ENCODE data around the gene CASS4.

CASS4 gene

GRCh38 chr20:56447227-56447626 lies 35.2 kb downstream of the CASS4 start:
- DNase-seq (ENCODE audit: low read depth, low spot score) = no peak

GRCh38 chr20:56449459-56449858 lies 37.4 kb downstream of the CASS4 start:
- no peak for DNase-seq (ENCODE audit: low read depth, low spot score)

GRCh38 chr20:56451056-56451765 lies 39.2 kb downstream of the CASS4 start:
- DNase-seq (ENCODE audit: low read depth, low spot score) = no peak

DNA sequence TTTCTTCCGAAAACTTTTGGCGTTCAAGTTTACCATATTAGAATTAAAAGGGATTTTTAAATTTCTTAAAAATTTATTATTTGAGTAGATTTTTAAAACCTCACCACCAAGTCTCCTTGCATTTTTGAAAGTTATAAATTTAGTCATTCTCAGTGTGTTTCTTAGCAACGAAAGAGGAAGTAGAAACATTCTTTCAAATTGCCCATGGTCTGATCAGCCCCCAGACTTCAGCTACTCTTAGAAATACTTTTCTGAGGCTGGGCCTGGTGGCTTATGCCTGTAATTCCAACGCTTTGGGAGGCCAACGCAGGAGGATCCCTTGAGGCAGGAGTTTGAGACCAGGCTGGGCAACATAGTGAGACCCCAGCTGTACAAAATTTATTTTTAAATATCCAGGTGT lies 41.3 kb downstream of the CASS4 start:
- DNase-seq (ENCODE audit: low read depth, low spot score) = no peak

DNA sequence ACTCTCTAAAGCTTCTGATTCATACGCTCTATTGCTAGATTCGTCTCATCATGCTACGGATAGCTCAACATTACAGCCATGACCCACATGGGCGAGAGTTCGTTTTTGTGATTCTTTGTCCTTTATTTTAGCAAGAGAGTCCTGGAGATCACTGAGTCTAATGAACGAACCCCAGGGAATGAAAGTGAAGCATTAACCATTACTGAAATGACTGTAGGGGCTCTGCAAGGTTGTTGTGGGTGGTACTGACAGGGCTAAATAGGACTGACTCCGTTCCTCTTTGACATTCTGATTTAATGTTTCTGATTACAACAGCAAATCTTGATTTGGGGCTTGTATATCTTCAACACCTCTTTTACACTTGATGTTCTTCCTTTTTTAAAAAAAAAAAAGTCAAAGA lies 42.7 kb downstream of the CASS4 start:
- DNase-seq (ENCODE audit: low read depth, low spot score) = no peak

GRCh38 chr20:56458206-56458821 lies 46.3 kb downstream of the CASS4 start:
- no peak for DNase-seq (ENCODE audit: low read depth, low spot score)

DNA sequence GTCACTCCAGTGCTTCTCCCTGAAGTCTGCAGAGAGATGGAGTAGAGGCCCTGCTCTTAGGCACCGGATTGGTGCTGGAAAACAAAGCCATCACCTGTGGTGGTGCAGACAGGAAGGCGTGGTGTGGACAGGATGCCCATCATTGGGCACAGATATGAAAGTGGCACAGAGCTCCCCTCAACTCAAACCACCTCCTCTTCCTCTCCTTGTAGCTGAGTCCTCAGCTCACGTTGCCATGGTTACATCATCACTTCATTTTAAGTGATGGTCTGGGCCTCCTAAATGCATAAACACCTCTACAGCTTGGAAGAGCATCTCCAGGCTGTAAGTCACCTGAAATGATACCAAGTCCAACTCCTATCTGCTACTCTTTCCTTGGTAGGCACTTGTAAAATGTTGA lies 48.4 kb downstream of the CASS4 start:
- DNase-seq (ENCODE audit: low read depth, low spot score) = no peak

GRCh38 chr20:56461576-56461975 lies 49.5 kb downstream of the CASS4 start:
- no peak for DNase-seq (ENCODE audit: low read depth, low spot score)

- no peak for DNase-seq (ENCODE audit: low read depth, low spot score)
Measured at GRCh38 chr20:56463428-56463827, 51.4 kb downstream of the CASS4 start.

GRCh38 chr20:56465997-56466396 lies 53.9 kb downstream of the CASS4 start:
- no peak for DNase-seq (ENCODE audit: low read depth, low spot score)

GRCh38 chr20:56467968-56468315 lies 55.9 kb downstream of the CASS4 start:
- no peak for DNase-seq (ENCODE audit: low read depth, low spot score)

GRCh38 chr20:56468316-56469076 lies 56.4 kb downstream of the CASS4 start, which contains the start of gene RTF2:
Gene RTF2 (plus strand): TSS chr20:56468627. CDS start chr20:56468698, 71 bp downstream.
- peak; percentile 69 for DNase-seq (ENCODE audit: low read depth, low spot score)

DNA sequence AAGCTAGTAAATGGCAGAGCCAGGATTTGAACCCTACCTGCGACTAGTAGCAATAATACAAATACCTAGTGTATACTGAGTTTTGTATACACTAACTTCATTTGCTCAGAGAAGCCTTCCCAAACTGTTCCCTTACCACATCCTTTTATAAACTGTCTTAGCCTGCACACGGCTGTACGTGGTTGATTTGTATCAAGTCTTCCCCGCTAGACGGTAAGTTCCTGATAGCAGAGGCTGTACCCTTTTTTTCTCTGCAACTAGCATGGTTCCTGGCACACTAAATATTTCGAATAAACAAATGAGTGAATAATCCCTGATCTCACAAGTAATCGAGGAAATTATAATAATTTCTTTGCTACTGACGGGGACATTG lies 57.0 kb downstream of the CASS4 start:
- DNase-seq (ENCODE audit: low read depth, low spot score) = no peak

DNA sequence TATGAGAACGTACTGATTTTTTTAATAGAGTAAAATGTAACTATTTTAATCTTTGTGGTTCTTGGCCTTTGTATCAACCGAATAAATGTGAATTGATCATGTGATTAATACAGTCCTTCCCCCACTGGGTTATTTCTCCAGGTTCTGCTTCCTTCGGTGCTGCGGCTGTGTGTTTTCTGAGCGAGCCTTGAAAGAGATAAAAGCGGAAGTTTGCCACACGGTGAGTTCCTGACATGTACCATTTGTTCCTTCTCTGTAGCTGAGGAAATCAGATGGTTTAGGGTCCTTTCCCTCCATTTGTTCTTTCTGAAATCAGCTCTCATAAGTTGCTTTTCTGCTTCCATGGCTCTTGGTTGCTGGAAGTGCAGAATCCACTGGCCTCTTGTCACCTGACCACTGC lies 71.9 kb downstream of the CASS4 start:
- no peak for DNase-seq (ENCODE audit: low read depth, low spot score)

- DNase-seq (ENCODE audit: low read depth, low spot score) = no peak
Measured at GRCh38 chr20:56487216-56487615, 75.2 kb downstream of the CASS4 start.

DNA sequence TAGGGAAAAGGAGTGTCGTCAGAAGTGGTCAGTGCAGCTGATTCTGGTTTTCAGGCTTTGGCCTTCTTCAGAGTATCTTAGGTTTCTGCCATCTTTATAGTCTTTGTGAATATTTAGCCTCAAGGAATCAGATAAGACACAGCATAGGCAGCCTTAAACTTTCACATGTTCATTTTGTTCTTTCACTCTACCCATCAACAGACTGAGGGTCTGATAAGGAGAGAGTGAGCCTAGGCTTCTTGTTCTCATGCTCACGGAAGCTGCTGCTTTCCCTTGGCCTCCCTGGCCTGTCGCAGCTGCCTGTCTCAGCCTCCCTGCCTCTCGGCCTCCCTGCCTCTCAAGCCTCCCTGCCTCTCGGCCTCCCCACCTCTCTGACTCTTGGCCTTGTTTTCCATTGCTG lies 76.5 kb downstream of the CASS4 start:
- no peak for DNase-seq (ENCODE audit: low read depth, low spot score)

DNA sequence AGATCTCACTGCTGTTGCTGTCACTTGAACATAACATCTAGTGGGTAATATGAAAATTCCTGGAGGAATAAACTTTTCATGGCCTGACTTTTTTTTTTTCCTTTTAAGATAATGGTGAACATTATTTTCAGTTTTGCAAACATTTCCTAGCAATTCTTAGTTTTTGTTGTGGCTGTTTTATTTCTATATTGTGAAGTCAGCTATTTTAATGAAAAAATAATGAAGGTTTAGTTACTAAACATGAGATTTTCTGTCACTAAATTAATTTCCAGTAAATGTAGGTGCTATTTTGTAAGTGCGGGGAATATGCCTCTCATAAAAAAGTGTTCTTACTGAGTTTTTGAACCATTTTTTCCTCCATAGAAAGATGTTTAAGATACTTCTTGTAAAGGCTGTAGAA lies 89.1 kb downstream of the CASS4 start:
- no peak for DNase-seq (ENCODE audit: low read depth, low spot score)

DNA sequence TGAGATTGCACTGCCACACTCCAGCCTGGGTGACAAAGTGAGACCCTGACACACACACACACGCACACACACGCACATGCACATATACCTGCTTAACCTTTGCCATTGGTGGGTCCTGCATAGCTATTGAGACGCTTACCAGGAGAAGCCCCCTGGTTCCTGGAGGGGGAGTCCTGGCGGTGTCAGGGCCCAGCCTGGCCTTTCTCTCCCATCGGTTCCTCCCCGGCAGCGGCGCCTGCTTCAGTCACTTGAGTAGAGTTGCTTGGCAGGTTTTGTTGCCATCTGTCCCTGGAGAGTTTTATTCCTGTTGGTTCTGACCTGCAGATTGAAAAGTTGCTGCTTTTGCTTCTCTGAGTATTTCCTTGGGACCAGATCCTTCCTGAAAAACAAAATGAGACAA lies 91.9 kb downstream of the CASS4 start:
- DNase-seq (ENCODE audit: low read depth, low spot score) = no peak

DNA sequence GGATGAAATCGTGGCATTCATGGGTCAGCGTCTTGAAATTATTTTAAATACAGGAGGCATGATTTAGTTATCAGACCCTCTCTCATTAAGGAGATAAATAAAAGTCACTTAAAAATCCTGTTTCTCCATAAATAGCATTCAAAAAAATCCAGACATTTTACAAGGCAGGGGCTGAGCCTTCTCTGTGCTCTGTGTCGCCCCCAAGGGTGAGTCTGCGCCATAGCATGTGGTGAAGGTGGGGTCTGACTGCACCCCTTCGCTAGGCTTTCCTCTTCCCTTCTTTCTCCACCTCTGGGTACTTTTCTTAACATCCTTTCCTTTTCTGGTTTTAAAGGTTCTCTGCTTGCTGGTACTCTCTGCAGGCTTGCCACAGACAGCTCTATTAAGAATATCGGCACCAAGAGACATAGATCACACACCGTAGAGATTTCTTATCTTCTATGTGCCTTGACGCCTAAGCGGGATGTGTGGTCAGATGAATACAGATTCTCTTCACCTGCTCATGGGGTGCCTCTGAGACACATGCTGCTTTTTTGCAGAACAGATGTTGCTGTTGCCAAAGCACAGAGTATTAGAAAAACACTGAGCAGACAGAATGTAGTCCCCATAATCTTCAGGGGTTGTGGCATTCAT lies 92.4 kb downstream of the CASS4 start:
- no peak for DNase-seq (ENCODE audit: low read depth, low spot score)

DNA sequence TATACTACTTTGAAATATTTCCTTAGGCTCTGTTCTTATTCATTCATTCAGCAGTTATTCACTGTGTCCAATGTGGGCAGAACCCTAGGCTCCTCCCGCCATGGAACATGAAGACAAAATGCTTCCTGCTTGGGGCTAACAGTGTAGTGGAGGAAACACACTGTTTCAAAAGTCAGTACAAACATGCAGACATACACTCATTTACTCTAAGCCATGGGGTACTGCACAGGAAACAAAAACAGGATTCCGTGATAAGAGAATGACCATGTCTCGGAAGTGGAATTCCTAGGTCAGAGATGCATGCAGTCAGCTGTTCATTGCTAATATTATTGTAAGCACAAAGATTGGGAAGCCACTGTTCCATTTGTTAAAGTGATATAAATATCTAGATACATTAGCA lies 94.0 kb downstream of the CASS4 start:
- DNase-seq (ENCODE audit: low read depth, low spot score) = no peak

All from smooth muscle cell of the brain vasculature (primary cell).